Breast epithelium (tissue), 3 donors: ENCODE data around the gene RFX3.

Experiments
- CTCF ChIP-seq, 3 donors: fragments of 450-650 bp; IDR thresholded peaks; one replicate each; pipeline ENCODE4 v1.5.1; 2016 to 2017; ENCODE audit warnings: antibody characterized with exemption in 3 of 3, mild to moderate bottlenecking in 3 of 3, moderate library complexity in 3 of 3
- POLR2A ChIP-seq: fragments of 450-650 bp; IDR thresholded peaks from one replicate; pipeline ENCODE4 v1.6.1; 2016; ENCODE audit warnings: antibody characterized with exemption, mild to moderate bottlenecking, moderate library complexity

DNA sequence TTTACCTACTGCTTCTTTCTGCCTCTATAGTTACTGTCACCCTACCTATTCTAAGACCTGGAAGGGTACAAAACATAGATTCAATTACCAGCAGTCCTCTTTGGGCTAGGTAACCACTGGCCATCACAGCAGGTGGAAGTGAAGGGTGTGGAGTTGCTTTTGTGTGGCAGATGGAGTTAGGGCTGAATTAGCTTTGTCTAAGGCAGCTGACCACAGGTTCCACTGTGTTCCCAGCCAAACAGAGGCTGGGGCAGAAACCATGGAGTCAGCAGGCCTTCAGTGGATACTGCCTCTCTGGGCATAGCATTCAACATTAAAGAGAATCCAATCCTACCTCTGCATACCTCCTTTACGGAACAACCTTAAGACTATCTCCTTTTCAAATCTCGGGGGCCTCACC is 254.2 kb downstream of the RFX3 start:
- TF ChIP-seq CTCF (IDR thresholded peaks at IDR 0.05) (no peak), POLR2A (no peak)
